RCC 7860 (cell line): ENCODE results near the gene SEMA3F.
"Not testable (repeated sequence)": the region's sequence is repeated elsewhere in the genome, so short reads cannot be mapped to it uniquely, and the experiment has no call there.

Source experiments
- DNase-seq: peaks from one replicate; pipeline ENCODE4 v3.0.0-alpha.2; 2015; ENCODE audit warnings: low spot score
- FAIRE-seq: peaks from 2 replicates; lab custom pipeline; 2012; peaks lifted over from hg19 to GRCh38; lab: Jason Lieb, UNC

The SEMA3F gene

GRCh38 chr3:50227390-50228183 lies 72.5 kb downstream of the SEMA3F start:
- FAIRE-seq (no peak), DNase-seq (peak; percentile 77)

- DNase-seq, FAIRE-seq: not testable (repeated sequence)
These were observed 73.2 kb downstream of the SEMA3F start for GRCh38 chr3:50228184-50228763.

GRCh38 chr3:50229490-50229889 lies 74.4 kb downstream of the SEMA3F start:
- FAIRE-seq (no peak), DNase-seq (no peak)

GRCh38 chr3:50230104-50230793 lies 75.1 kb downstream of the SEMA3F start:
- FAIRE-seq (no peak), DNase-seq (no peak)

GRCh38 chr3:50230794-50231125 lies 75.6 kb downstream of the SEMA3F start:
- FAIRE-seq, result no peak
- no peak for DNase-seq

- FAIRE-seq (no peak), DNase-seq (no peak)
These were observed 76.5 kb downstream of the SEMA3F start for GRCh38 chr3:50231581-50231980.

- FAIRE-seq (no peak), DNase-seq (no peak)
These were observed 77.2 kb downstream of the SEMA3F start for GRCh38 chr3:50232303-50232702.

GRCh38 chr3:50233176-50233575 lies 78.1 kb downstream of the SEMA3F start:
- DNase-seq (no peak), FAIRE-seq (no peak)

GRCh38 chr3:50235716-50236483 lies 80.8 kb downstream of the SEMA3F start, which contains the start of gene GNAI2:
Gene GNAI2 (plus strand): TSS chr3:50236204. CDS start chr3:50236336, 132 bp downstream.
- DNase-seq, result peak; percentile 94
- FAIRE-seq, result peak; percentile 93

- no peak for DNase-seq
- FAIRE-seq, result no peak
These were observed 81.5 kb downstream of the SEMA3F start for GRCh38 chr3:50236484-50237132.

GRCh38 chr3:50237133-50237651 lies 82.1 kb downstream of the SEMA3F start:
- DNase-seq, result no peak
- no peak for FAIRE-seq

GRCh38 chr3:50237754-50238548 lies 82.8 kb downstream of the SEMA3F start:
- DNase-seq (peak; percentile 78), FAIRE-seq (peak; percentile 68)

GRCh38 chr3:50238549-50239026 lies 83.5 kb downstream of the SEMA3F start:
- FAIRE-seq, result no peak
- no peak for DNase-seq
